CD4-positive, alpha-beta T cell (primary cell): ENCODE data around the gene RAD51B. TPM values are rescaled to one million over a fixed set of nuclear protein-coding genes. Genes with fewer than 3 reads are reported as not detected.

ENCODE experiments used
- ATAC-seq: fragments of 200-7000 bp; cut with Tn5 transposase; one replicate; pipeline ENCODE4 v1.10.0; 2022; ENCODE audit warnings: mild to moderate bottlenecking; ENCODE audit not compliant: poor library complexity
- CTCF ChIA-PET: fragments of 350-600 bp; sonication (Branson Sonifier 250); formaldehyde crosslinking; loops from one replicate; lab custom pipeline; 2021; ENCODE audit warnings: antibody characterized with exemption, inconsistent platforms; lab: Charles Lee
- POLR2A ChIA-PET: fragments of 350-600 bp; sonication (Branson Sonifier 250); formaldehyde crosslinking; loops from one replicate; lab custom pipeline; 2021; ENCODE audit warnings: antibody characterized with exemption, inconsistent platforms; lab: Charles Lee
- DNase-seq, 14 experiments: peaks; one replicate each; pipeline ENCODE4 v3.0.0-alpha.2; 2013 to 2020; ENCODE audit warnings: mixed read lengths in 2 of 14
- H3K27ac ChIP-seq, 2 donors: one replicate each; pipeline versions ENCODE4 v1.5.1 to v1.7.0; 2013; ENCODE audit warnings: low read length in 2 of 2, low read depth in 1 of 2, mild to moderate bottlenecking in 1 of 2
- H3K27me3 ChIP-seq, 2 experiments: 1 replicate in 1 of 2; 2 replicates in 1 of 2; pipeline versions ENCODE4 v1.6.1 to v1.7.0; 2013; ENCODE audit warnings: low read length in 2 of 2, control low read depth in 1 of 2, mild to moderate bottlenecking in 1 of 2, moderate library complexity in 1 of 2; ENCODE audit not compliant: insufficient read depth in 2 of 2, control insufficient read depth in 1 of 2
- H3K36me3 ChIP-seq: one replicate; pipeline ENCODE4 v1.6.1; 2013; ENCODE audit warnings: low read length, control low read depth; ENCODE audit not compliant: insufficient read depth
- H3K4me1 ChIP-seq: one replicate; pipeline ENCODE4 v1.6.1; 2013; ENCODE audit warnings: low read length, control low read depth; ENCODE audit not compliant: insufficient read depth
- H3K4me3 ChIP-seq: one replicate; pipeline ENCODE4 v1.5.1; 2013; ENCODE audit warnings: mild to moderate bottlenecking, low read length, moderate library complexity
- H3K9me3 ChIP-seq, 2 experiments: 1 replicate in 1 of 2; 2 replicates in 1 of 2; pipeline versions ENCODE4 v1.6.1 to v1.7.0; 2013; ENCODE audit warnings: low read length in 2 of 2, mild to moderate bottlenecking in 2 of 2, control low read depth in 1 of 2, moderate library complexity in 1 of 2; ENCODE audit not compliant: control insufficient read depth in 1 of 2, insufficient read depth in 1 of 2
- H3K27ac Mint-ChIP-seq: one replicate; pipeline ENCODE4 v1.8.0; 2020; ENCODE audit warnings: mixed read lengths
- H3K27me3 Mint-ChIP-seq: one replicate; pipeline ENCODE4 v1.8.0; 2021; ENCODE audit warnings: mixed read lengths
- H3K36me3 Mint-ChIP-seq: one replicate; pipeline ENCODE4 v1.8.0; 2021; ENCODE audit warnings: low read depth, mixed read lengths
- H3K4me1 Mint-ChIP-seq: one replicate; pipeline ENCODE4 v1.8.0; 2021; ENCODE audit warnings: low read depth, mixed read lengths
- H3K4me3 Mint-ChIP-seq: one replicate; pipeline ENCODE4 v1.8.0; 2020; ENCODE audit warnings: mild to moderate bottlenecking, mixed read lengths
- H3K9me3 Mint-ChIP-seq: one replicate; pipeline ENCODE4 v1.8.0; 2020; ENCODE audit warnings: mixed read lengths
- CTCF ChIP-seq: fragments of 200-600 bp; IDR thresholded peaks from one replicate; pipeline ENCODE4 v1.8.0; 2022; ENCODE audit warnings: antibody characterized with exemption, mild to moderate bottlenecking
- intact Hi-C, 2 experiments: fragments of 100-400 bp; cut with DNase I in 1 of 2; cut with micrococcal nuclease in 1 of 2; formaldehyde crosslinking; loops; one replicate each; pipeline versions ENCODE4 v1.15.1 to v1.9.0; 2023 to 2025; cut with DNase I, micrococcal nuclease
- total RNA-seq, 174 experiments: library from RNA in 2 of 174; stranded (reverse) in 2 of 174; gene quantifications; one replicate each; pipeline ENCODE4 v1.2.3 and lab custom pipeline; 2021 to 2026

Gene RAD51B
- total RNA-seq, 2 experiments from 2014 or later: 18.4 to 20.0 TPM

DNA sequence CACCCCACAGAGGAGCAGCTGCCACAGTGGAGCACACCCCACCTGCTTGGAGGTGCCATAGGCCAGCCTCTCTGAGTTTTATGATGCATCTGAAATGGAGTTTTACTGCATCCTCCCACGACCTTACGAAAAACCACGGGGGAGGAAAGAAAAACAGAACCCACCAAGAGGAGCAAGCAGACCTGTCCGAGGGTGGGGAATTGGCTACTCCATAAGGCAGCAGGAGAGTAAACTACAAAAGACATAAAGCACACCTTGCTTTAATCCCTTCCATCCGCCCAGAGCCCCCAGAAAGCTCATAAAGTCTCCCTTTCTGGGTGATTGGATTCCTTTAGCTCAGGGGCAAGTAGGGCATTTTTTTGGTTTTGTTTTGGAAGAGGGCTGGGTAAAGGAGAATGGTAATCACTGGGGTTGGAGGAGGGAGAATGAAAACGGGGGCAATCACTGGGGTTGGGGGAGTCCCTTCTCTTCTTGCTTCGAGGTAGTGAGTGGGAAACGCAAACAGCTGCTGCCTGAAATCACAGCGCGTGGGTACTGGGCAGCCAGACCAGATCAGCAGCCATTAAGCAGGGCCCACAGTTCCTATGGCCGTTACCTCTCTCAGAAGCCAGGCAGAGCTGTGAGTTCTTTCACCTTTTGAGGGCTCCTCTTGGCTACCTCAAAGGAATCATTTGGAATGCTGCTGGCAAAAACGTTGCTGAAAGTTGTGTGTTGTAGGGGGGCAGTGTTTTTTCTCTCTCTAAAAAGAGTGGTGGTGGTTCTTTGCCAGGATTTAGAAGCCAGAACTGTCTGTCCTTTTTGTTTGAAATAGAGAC, 539.6 kb downstream of the RAD51B start:
- peaks cover 38% of the 10 kb centered on the region for H3K4me1 Mint-ChIP-seq
- Histone ChIP-seq H3K4me3 (no peak overlapping the region), H3K27me3 (no peaks in the 10 kb centered on the region), H3K4me1 (peaks cover 18% of the 10 kb centered on the region), H3K36me3 (no peaks in the 10 kb centered on the region), H3K27ac (peak overlapping the region in 1 of 2 donors; percentile 31), H3K9me3 (no peaks in the 10 kb centered on the region)
- H3K9me3 Mint-ChIP-seq: no peaks in the 10 kb centered on the region
- no peak for TF ChIP-seq CTCF
- H3K4me3 Mint-ChIP-seq: peak overlapping the region; percentile 12
- no peak for DNase-seq
- H3K27me3 Mint-ChIP-seq: no peaks in the 10 kb centered on the region
- POLR2A ChIA-PET: interaction anchor here (1.1 kb wide), 1 partner anchor 423 kb away, joined by 3 read pairs; no protein-coding TSS in a partner anchor
- no peaks in the 10 kb centered on the region for H3K36me3 Mint-ChIP-seq
- CTCF ChIA-PET: interaction anchor here (1.3 to 1.5 kb wide), 2 partner anchors 434 to 457 kb away, joined by 3 to 4 read pairs; partner anchors contain the start of gene ZFP36L1
- H3K27ac Mint-ChIP-seq: peak overlapping the region; percentile 68
- ATAC-seq: no peak
- intact Hi-C loops: no loop called here

GRCh38 chr14:68359837-68360552, 540.4 kb downstream of the RAD51B start:
- Mint-ChIP-seq H3K36me3 (no peaks in the 10 kb centered on the region), H3K4me3 (no peak overlapping the region), H3K27me3 (no peaks in the 10 kb centered on the region), H3K4me1 (peaks cover 45% of the 10 kb centered on the region), H3K9me3 (no peaks in the 10 kb centered on the region), H3K27ac (peak overlapping the region; percentile 68)
- POLR2A ChIA-PET: interaction anchor here (1.1 kb wide), 1 partner anchor 422 kb away, joined by 3 read pairs; no protein-coding TSS in a partner anchor
- H3K36me3 ChIP-seq: no peaks in the 10 kb centered on the region
- CTCF ChIA-PET: interaction anchor here (1.5 kb wide), 1 partner anchor 433 kb away, joined by 3 read pairs; the partner anchor contains the start of gene ZFP36L1
- H3K9me3 ChIP-seq: no peaks in the 10 kb centered on the region
- intact Hi-C loops: loop anchor here (5.0 to 10.0 kb wide), 2 partner anchors 108 to 425 kb away; no protein-coding TSS in a partner anchor
- no peak overlapping the region for H3K4me3 ChIP-seq
- ATAC-seq (no peak), DNase-seq (peak in 1 of 14 experiments; percentile 37)
- peaks cover 18% of the 10 kb centered on the region for H3K4me1 ChIP-seq
- no peak for TF ChIP-seq CTCF
- H3K27ac ChIP-seq: no peak overlapping the region
- no peaks in the 10 kb centered on the region for H3K27me3 ChIP-seq

- no peak for TF ChIP-seq CTCF
- H3K9me3 ChIP-seq: no peaks in the 10 kb centered on the region
- Mint-ChIP-seq H3K4me3 (no peak overlapping the region), H3K9me3 (no peaks in the 10 kb centered on the region), H3K27me3 (no peaks in the 10 kb centered on the region), H3K36me3 (no peaks in the 10 kb centered on the region), H3K4me1 (peaks cover 49% of the 10 kb centered on the region), H3K27ac (no peak overlapping the region)
- no peaks in the 10 kb centered on the region for H3K36me3 ChIP-seq
- DNase-seq (no peak), ATAC-seq (no peak)
- no peak overlapping the region for H3K4me3 ChIP-seq
- H3K4me1 ChIP-seq: peaks cover 18% of the 10 kb centered on the region
- H3K27me3 ChIP-seq: no peaks in the 10 kb centered on the region
- POLR2A ChIA-PET: interaction anchor here (2.0 kb wide), 1 partner anchor 17 kb away, joined by 6 read pairs; no protein-coding TSS in a partner anchor
- no peak overlapping the region for H3K27ac ChIP-seq
- CTCF ChIA-PET: no interaction called here
- intact Hi-C loops: loop anchor here (5.0 to 10.0 kb wide), 2 partner anchors 109 to 424 kb away; no protein-coding TSS in a partner anchor
These were observed 541.7 kb downstream of the RAD51B start for GRCh38 chr14:68361231-68361630.
